ENCODE measurements around the gene RGS6.

RGS6 gene

GRCh38 chr14:71947947-71948500 is 15.8 kb downstream of the RGS6 start:
- no peak for DNase-seq

DNA sequence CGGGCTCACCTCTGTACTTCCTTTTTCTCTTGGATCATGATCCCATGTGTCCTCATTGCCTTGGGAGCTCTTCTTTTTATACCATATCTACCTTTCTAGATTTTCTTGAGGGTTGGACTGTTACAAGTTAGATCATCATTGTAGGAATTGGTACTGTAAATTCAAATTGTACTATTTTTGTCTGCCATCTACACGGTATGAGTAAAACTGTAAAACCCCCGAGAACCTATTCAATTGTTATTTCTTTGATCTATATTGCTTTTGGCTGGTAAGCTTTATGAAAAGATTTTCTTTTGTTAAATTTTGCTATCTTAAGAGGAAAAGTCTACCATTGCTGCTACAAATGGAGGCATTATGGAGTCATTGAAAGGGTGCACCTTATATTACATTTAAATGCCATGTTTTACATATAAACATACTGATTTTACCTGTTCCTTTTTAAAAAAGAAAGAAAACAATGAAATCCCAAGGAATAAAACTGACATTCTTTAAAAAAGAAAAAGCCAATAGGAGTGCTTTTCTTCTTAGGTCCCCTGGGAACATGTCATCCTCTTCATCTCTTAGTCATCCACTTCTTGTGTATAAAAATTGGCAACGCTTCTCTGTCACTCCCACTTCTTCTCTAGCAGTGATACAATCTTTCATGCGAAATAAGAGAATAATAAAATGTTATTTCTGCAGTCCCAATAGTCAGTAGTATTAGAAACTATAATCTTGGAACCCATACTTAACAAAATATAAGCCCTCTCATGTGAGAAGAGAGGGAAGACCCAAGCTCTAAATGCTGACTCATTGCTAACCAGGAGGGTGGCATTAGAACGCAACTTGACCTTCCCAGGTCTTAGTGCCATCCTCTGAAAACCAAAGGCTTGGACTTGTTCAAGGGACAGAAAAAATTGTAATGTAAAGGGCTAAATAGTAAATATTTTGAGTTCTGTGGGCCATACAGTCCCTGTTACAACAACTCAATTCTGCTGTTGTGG is 20.4 kb downstream of the RGS6 start:
- no peak for DNase-seq

DNA sequence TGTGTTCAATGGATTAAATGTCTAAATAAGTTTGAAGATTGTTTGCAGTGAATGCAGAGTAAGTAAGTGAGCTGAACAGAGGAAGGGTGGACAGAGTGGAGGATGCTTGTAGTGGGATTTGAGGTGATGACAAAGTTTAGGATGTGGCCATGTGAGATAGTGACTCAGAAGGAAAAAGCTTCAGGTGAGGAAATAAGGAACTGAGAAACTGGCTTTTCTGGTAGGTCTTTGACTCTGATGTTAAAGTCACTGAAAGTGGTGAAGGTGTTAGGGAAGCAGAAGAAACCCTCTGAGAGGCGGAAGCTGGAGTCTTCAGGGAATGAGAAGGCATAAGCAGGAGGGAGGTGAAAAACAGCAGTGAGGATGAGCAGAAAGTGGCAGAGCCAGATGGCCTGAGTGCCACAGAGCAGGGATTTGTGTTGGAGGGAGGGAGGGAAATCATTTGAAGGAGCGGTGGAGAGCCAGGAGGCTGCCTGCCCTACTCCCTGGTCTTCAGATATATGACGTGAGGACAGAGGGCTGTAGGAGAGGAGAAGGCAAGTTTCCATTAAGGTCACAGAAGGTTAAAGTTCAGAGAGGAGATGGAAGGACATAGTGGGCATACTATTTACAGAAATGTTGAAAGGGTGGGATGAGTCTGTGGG is 24.8 kb downstream of the RGS6 start:
- no peak for DNase-seq

- DNase-seq = no peak
Observed at GRCh38 chr14:71959055-71959454, 26.8 kb downstream of the RGS6 start.

- DNase-seq = no peak
Observed at GRCh38 chr14:71960494-71961353, 28.5 kb downstream of the RGS6 start.

DNA sequence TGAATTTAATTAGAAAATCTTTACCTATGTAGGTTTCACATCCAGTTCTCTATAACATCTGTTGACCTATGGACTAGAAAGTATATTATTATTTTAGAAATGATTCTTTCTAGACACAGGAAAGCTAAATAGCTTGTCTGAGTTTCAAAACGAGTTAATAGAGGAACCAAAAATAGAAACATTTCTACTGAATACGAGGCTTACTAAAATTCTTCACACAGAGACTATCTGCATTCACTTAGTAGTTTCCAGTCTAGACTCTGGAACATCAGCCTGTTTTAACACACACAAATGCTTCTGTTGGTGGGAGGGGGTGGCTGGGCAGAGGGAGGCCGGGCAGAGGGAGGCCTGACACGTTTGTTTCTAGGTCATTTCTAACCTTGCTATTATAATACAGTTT is 29.7 kb downstream of the RGS6 start:
- DNase-seq = no peak

- no peak for DNase-seq
Observed at GRCh38 chr14:71964716-71965115, 32.5 kb downstream of the RGS6 start.

DNA sequence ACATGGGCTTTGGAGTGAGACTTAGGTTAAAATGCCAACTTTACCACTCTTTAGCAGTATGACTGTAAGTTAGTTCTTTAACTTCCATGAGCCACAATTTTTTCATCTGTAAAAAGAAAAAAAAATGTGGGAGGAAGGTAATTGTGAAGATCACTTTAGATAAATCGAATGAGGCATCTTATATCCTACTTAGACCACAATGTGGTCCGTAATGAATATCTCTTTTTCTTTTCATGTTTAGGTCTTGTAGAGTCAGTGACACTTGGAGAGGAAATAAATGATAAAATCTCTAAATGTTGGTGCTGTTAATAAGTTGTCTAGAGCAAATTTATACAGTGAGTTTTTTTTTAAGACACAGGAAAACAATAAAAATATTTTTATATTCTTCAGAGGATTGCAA is 34.3 kb downstream of the RGS6 start:
- DNase-seq = no peak

GRCh38 chr14:71967704-71968103 is 35.5 kb downstream of the RGS6 start:
- DNase-seq = no peak

- no peak for DNase-seq
Observed at GRCh38 chr14:71970272-71970671, 38.0 kb downstream of the RGS6 start.

DNA sequence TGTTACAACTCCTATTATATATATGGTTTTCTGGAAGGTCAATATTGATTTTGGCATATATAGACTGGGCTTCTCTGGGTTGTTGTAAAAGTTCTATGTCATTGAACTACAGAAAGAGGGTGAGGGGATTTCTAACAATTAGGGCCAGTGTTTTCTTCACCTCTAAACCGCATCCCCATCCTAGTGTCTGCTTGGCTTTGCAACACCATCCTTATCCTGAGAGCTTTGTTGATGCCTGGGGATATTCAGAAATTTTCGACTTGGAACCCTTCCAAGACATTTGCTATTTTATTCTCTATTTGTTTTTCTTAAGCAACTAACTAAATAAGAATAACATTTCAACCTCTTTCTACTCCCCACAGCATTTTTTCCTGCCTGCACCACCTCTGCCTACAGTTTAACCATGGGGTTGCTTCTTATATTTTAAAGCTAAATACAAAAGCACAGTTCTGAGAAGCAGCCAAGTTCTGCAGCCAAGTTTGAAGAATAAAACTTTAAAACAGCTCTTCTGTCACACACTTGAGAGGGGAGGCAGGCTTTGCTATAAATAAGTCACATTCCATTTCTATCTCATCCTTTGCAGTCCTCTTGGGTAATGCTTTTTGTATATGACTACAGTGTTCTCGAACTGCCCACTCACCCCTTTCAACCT is 53.4 kb downstream of the RGS6 start:
- no peak for DNase-seq

- DNase-seq = no peak
Observed at GRCh38 chr14:71988476-71988875, 56.2 kb downstream of the RGS6 start.

GRCh38 chr14:71988939-71989338 is 56.7 kb downstream of the RGS6 start:
- DNase-seq = no peak

- DNase-seq = no peak
Observed at GRCh38 chr14:71994416-71994815, 62.2 kb downstream of the RGS6 start.

DNA sequence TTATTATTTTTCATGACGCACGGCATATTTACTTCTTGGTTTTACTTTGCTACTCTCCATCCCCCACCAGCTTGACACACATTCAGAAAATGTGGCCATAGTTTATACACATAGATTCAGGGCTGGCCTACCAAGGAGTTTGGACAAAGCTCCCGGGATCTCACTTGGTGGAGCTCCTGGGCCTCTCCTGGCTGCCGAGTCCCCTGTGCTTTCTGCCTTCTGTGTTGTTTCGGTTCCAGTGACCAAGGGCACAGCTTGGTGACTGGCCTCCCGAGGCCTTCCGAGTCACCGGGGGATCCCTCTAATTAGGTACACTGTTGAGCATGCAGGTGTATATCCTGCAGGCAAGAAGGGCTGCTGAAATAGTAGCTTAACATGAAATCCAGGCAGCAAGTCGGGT is 63.5 kb downstream of the RGS6 start:
- DNase-seq = no peak

DNA sequence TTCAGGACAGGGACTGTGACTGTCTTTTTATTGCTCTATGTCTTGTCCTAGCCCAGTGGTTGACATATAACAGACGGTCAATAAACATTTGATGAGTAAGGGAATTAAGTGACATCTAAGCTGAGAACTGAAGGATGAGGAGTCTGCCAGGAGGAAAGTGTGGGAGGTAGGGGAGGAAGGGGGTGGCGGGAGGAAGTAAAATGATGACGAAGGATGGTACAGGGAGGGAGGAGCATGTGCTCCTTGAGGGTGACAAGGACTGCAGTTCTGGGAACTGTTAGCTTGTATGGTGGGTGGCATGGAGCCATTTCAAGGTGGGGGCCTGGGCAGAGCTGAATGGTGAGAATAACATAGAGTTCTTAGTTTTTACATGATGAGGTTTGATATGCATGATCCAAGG is 64.4 kb downstream of the RGS6 start:
- DNase-seq = no peak

- DNase-seq = no peak
Observed at GRCh38 chr14:72000907-72001306, 68.7 kb downstream of the RGS6 start.

GRCh38 chr14:72002731-72003130 is 70.5 kb downstream of the RGS6 start:
- DNase-seq = no peak

DNA sequence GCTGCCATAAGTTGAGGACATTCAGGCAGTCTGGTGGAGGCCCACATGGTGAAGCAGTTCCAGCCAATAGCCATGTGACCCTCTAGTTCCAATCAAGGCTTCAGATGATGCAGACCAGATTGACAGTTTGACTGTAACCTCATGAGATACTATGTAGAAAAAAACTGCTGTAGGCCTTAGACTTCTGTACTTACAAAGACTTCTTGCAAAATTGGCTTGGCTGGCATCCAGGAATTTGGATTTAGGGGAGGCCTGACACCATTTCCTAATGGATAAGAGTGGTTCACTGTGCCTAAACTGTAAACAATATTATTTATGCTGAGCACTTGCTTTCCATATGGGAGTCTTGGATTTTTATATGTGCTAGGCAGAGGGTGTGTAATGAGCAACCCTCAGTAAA is 76.4 kb downstream of the RGS6 start:
- DNase-seq = no peak

GRCh38 chr14:72010474-72010873 is 78.2 kb downstream of the RGS6 start:
- DNase-seq = no peak

- no peak for DNase-seq
Observed at GRCh38 chr14:72013721-72014345, 81.6 kb downstream of the RGS6 start.

GRCh38 chr14:72014486-72014885 is 82.3 kb downstream of the RGS6 start:
- no peak for DNase-seq

Measured in NCI-H2171 treated with DMSO at 0.1 percent for 48 hours (cell line).